Ascending aorta (tissue), 2 donors: ENCODE data around the gene SLC31A1. TPM values are rescaled to one million over a fixed set of nuclear protein-coding genes. Genes with fewer than 3 reads are reported as not detected.

ENCODE experiments used
- DNase-seq, 2 donors: peaks; one replicate each; pipeline ENCODE4 v3.0.0-alpha.2; 2019; ENCODE audit warnings: low spot score in 2 of 2
- H3K27ac ChIP-seq, 2 donors: fragments of 200-600 bp; sonication (generic); one replicate each; pipeline ENCODE4 v1.5.1; 2016 to 2017; ENCODE audit warnings: mild to moderate bottlenecking in 1 of 2
- H3K27me3 ChIP-seq: fragments of 200-600 bp; sonication (generic); one replicate; pipeline ENCODE4 v1.5.1; 2017
- H3K36me3 ChIP-seq, 2 donors: fragments of 200-600 bp; sonication (generic); one replicate each; pipeline ENCODE4 v1.5.1; 2016
- H3K4me1 ChIP-seq, 2 donors: fragments of 200-600 bp; sonication (generic); one replicate each; pipeline ENCODE4 v1.5.1; 2016 to 2017; ENCODE audit warnings: mild to moderate bottlenecking in 1 of 2
- H3K4me3 ChIP-seq, 2 donors: fragments of 200-600 bp; sonication (generic); one replicate each; pipeline ENCODE4 v1.5.1; 2016 to 2017; ENCODE audit warnings: mild to moderate bottlenecking in 1 of 2
- H3K9me3 ChIP-seq, 2 donors: fragments of 200-600 bp; sonication (generic); one replicate each; pipeline ENCODE4 v1.5.1; 2016
- CTCF ChIP-seq, 3 experiments: fragments of 200-600 bp in 2 of 3; fragments of 450-650 bp in 1 of 3; sonication (generic) in 2 of 3; IDR thresholded peaks; one replicate each; pipeline ENCODE4 v1.5.1; 2016 to 2019; ENCODE audit warnings: antibody characterized with exemption in 3 of 3, mild to moderate bottlenecking in 1 of 3, moderate library complexity in 1 of 3
- intact Hi-C: fragments of 100-400 bp; cut with DNase I; formaldehyde crosslinking; loops from one replicate; pipeline ENCODE4 v1.15.1; 2023
- total RNA-seq: library from RNA; depleted of rRNA; stranded (reverse); fragments of >200 nt; gene quantifications from one replicate; pipeline ENCODE4 v1.1.0, GENCODE V29; 2016

The SLC31A1 gene
- total RNA-seq, 1 donor from 2014 or later: 3.7 TPM

DNA sequence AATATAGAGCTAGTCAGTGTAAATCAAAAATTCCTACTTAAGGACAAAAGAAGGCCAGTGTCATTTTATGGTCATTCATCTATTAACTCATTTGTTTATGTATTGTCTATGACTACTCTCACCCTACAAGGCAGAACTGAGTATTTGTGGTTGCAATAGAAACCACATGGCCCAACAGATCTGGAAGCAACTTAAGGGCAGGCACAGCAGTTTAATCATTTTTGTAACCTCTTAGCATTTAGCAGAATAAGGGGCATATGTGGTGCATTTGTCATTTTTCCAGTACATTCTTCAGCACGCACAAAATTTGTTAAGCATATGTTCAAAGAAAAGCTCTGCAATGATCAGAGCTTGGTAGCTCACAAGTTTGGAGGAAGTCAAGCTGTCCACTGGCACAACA lies 1.4 kb upstream of the SLC31A1 start:
- H3K27ac ChIP-seq: peak overlapping the region in 1 of 2 donors; percentile 85
- H3K36me3 ChIP-seq: no peaks in the 10 kb centered on the region
- no peaks in the 10 kb centered on the region for H3K27me3 ChIP-seq
- intact Hi-C loops: loop anchor here (2.0 to 5.0 kb wide), 3 partner anchors 69 to 503 kb away; partner anchors contain the start of genes ALAD, INIP and SLC31A2
- TF ChIP-seq CTCF (IDR thresholded peaks at IDR 0.05): no peak
- H3K9me3 ChIP-seq: no peaks in the 10 kb centered on the region
- H3K4me3 ChIP-seq: peak overlapping the region; percentile 92 to 99
- DNase-seq: no peak
- H3K4me1 ChIP-seq: peaks cover 10 to 19% of the 10 kb centered on the region in 2 donors

DNA sequence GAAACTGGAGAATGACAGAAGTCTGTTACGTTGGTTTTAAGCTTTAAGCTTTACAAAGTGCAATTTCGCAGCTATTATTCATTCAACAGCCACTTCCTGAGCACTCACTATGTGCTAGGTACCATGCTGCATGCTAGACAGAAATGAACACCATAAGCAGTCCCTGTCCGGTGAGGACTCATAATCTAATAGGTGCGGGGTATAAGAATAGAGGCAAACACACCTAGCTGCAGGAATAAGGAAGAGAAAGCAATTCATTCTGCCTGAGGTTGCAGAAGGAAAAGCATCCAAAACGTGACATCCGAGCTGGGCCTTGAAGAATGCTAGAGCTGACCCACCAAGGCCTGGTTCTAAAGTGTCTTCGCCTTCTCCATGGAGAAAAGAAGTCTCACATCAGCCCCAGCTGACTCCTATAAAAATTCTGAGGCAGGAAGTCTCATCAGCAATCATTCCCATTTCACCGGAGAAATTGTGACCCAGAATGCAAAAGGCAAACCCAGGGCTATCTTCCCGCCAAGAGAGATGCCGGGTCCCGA lies 809 bp upstream of the SLC31A1 start:
- no peak for TF ChIP-seq CTCF (IDR thresholded peaks at IDR 0.05)
- H3K4me3 ChIP-seq: peak overlapping the region; percentile 92 to 99
- H3K27ac ChIP-seq: peak overlapping the region; percentile 79 to 85
- no peaks in the 10 kb centered on the region for H3K9me3 ChIP-seq
- intact Hi-C loops: loop anchor here (1.0 to 5.0 kb wide), 4 partner anchors 55 to 503 kb away; partner anchors contain the start of genes ALAD, CDC26, INIP and PRPF4
- DNase-seq: no peak
- H3K36me3 ChIP-seq: no peaks in the 10 kb centered on the region
- H3K27me3 ChIP-seq: no peaks in the 10 kb centered on the region
- H3K4me1 ChIP-seq: peaks cover 10 to 19% of the 10 kb centered on the region in 2 donors

GRCh38 chr9:113221800-113222481 lies 597 bp downstream of the SLC31A1 start:
- Histone ChIP-seq H3K4me1 (peaks cover 10 to 15% of the 10 kb centered on the region in 2 donors), H3K27ac (peak overlapping the region; percentile 79 to 81), H3K4me3 (peak overlapping the region; percentile 92 to 99), H3K36me3 (no peaks in the 10 kb centered on the region), H3K9me3 (no peaks in the 10 kb centered on the region), H3K27me3 (no peaks in the 10 kb centered on the region)
- DNase-seq: no peak
- intact Hi-C loops: loop anchor here (1.0 to 5.0 kb wide), 4 partner anchors 53 to 505 kb away; partner anchors contain the start of genes ALAD, CDC26, INIP and PRPF4
- no peak for TF ChIP-seq CTCF (IDR thresholded peaks at IDR 0.05)

DNA sequence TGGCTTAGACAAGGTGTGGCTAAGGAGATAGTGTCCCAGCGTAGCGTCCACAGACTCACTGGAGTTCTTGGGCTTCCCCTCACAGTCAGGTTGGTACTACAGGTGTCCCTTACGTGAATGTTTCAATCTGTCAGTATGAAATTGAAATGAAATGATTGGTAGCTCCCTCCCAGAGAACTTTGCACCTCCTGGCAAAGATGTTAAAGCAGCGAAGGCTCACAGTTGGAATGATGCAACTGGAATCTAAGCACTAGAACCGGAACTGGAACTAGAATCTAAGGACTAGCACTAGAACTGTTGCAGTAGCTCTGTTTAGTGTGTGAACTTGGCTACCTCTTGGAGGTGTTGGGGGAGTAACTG lies 1.1 kb downstream of the SLC31A1 start:
- peak overlapping the region; percentile 92 to 99 for H3K4me3 ChIP-seq
- no peak for TF ChIP-seq CTCF (IDR thresholded peaks at IDR 0.05)
- no peaks in the 10 kb centered on the region for H3K36me3 ChIP-seq
- intact Hi-C loops: loop anchor here (5.0 kb wide), 2 partner anchors 180 to 505 kb away; partner anchors contain the start of genes ALAD and INIP
- H3K27ac ChIP-seq: peak overlapping the region in 1 of 2 donors; percentile 81
- no peaks in the 10 kb centered on the region for H3K27me3 ChIP-seq
- DNase-seq: no peak
- no peaks in the 10 kb centered on the region for H3K9me3 ChIP-seq
- H3K4me1 ChIP-seq: peaks cover 10 to 15% of the 10 kb centered on the region in 2 donors

DNA sequence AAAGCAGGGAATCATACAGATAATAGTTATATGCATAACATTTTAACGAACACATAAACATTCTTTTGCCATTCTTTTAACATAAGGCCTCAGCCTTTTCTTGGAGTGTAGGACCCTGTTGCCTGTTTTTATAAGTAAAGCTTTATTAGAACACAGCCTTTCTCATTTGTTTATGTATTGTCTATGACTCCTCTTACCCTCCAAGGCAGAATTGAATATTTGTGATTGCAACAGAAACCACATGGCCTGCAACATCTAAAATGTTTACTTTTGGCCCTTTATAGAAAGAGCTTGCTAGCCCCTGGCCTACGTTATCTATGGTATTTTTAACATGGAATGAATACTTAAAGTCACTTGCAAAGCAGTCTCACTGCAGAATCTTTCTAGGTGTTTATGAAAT lies 2.6 kb downstream of the SLC31A1 start:
- no peak for DNase-seq
- no peaks in the 10 kb centered on the region for H3K36me3 ChIP-seq
- no peak overlapping the region for H3K27ac ChIP-seq
- no peaks in the 10 kb centered on the region for H3K9me3 ChIP-seq
- H3K4me3 ChIP-seq: no peak overlapping the region
- H3K27me3 ChIP-seq: no peaks in the 10 kb centered on the region
- peaks cover 10 to 15% of the 10 kb centered on the region in 2 donors for H3K4me1 ChIP-seq
- TF ChIP-seq CTCF (IDR thresholded peaks at IDR 0.05): no peak
- intact Hi-C loops: loop anchor here (5.0 kb wide), 2 partner anchors 178 to 507 kb away; partner anchors contain the start of genes ALAD and INIP
